Sigmoid colon (tissue), 4 donors: ENCODE results near the gene MACROD2.

Source experiments
- EP300 ChIP-seq, 4 donors: sonication (generic); formaldehyde crosslinking; IDR thresholded peaks; one replicate each; pipeline ENCODE4 v1.6.1; 2017; ENCODE audit warnings: antibody characterized with exemption in 4 of 4
- POLR2A ChIP-seq, 2 donors: fragments of 450-650 bp; IDR thresholded peaks; one replicate each; pipeline ENCODE4 v1.6.1; 2016; ENCODE audit warnings: antibody characterized with exemption in 2 of 2, mild to moderate bottlenecking in 2 of 2, moderate library complexity in 2 of 2
- POLR2AphosphoS5 ChIP-seq, 4 donors: sonication (generic); formaldehyde crosslinking; IDR thresholded peaks; one replicate each; pipeline ENCODE4 v1.6.1; 2017; ENCODE audit warnings: antibody characterized with exemption in 4 of 4
- TF ChIP-seq, protein P1 (sequence below), 4 experiments: fragments of 450-650 bp in 3 of 4; fragments of 200-600 bp in 1 of 4; IDR thresholded peaks; one replicate each; pipeline ENCODE4 v1.5.1; 2016 to 2019; ENCODE audit warnings: antibody characterized with exemption in 4 of 4, mild to moderate bottlenecking in 3 of 4, moderate library complexity in 2 of 4

DNA sequence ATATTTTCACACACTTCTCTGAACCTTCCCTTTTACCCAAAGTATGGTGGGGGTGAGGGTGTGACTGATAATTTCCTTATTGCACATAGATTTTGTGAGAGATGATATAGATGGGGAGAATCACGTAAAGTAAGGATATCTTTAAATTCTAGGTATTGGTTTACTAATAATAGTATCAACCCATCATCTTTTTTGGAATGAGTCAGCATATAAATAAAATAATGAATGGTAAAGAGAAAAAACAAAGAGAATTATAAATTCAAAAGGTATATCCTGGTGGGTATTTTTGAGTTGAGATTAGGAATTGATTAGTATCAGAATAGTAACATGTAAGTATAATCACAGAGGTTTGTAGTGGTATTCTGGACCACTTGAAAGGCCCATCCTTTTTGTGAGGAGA lies 56.1 kb downstream of the MACROD2 start:
- TF ChIP-seq POLR2A (IDR thresholded peaks at IDR 0.05) = no peak
- TF ChIP-seq, protein P1, sequence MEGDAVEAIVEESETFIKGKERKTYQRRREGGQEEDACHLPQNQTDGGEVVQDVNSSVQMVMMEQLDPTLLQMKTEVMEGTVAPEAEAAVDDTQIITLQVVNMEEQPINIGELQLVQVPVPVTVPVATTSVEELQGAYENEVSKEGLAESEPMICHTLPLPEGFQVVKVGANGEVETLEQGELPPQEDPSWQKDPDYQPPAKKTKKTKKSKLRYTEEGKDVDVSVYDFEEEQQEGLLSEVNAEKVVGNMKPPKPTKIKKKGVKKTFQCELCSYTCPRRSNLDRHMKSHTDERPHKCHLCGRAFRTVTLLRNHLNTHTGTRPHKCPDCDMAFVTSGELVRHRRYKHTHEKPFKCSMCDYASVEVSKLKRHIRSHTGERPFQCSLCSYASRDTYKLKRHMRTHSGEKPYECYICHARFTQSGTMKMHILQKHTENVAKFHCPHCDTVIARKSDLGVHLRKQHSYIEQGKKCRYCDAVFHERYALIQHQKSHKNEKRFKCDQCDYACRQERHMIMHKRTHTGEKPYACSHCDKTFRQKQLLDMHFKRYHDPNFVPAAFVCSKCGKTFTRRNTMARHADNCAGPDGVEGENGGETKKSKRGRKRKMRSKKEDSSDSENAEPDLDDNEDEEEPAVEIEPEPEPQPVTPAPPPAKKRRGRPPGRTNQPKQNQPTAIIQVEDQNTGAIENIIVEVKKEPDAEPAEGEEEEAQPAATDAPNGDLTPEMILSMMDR (IDR thresholded peaks at IDR 0.05) = no peak
- TF ChIP-seq EP300 (IDR thresholded peaks at IDR 0.05) = no peak
- TF ChIP-seq POLR2AphosphoS5 (IDR thresholded peaks at IDR 0.05) = no peak
